Upper lobe of right lung (tissue), 1 donor: Measurements from ENCODE around the gene ARV1. TPM values are rescaled to one million over a fixed set of nuclear protein-coding genes. Genes with fewer than 3 reads are reported as not detected.
"Not testable (repeated sequence)": the region's sequence is repeated elsewhere in the genome, so short reads cannot be mapped to it uniquely, and the experiment has no call there.

Experiments
- ATAC-seq: fragments of 200-7000 bp; cut with Tn5 transposase; one replicate; pipeline ENCODE4 v1.9.1; 2020; ENCODE audit warnings: mild to moderate bottlenecking, moderate library complexity
- DNase-seq: peaks from one replicate; pipeline ENCODE4 v3.0.0-alpha.2; 2020
- H3K27ac ChIP-seq: fragments of 200-600 bp; one replicate; pipeline ENCODE4 v1.8.0; 2022
- H3K27me3 ChIP-seq: fragments of 200-600 bp; one replicate; pipeline ENCODE4 v1.8.0; 2022; ENCODE audit warnings: mild to moderate bottlenecking
- H3K36me3 ChIP-seq: fragments of 200-600 bp; one replicate; pipeline ENCODE4 v1.8.0; 2022
- H3K4me1 ChIP-seq: fragments of 200-600 bp; one replicate; pipeline ENCODE4 v1.8.0; 2022
- H3K4me3 ChIP-seq: fragments of 200-600 bp; one replicate; pipeline ENCODE4 v1.8.0; 2022; ENCODE audit warnings: mild to moderate bottlenecking
- H3K9me3 ChIP-seq: fragments of 200-600 bp; one replicate; pipeline ENCODE4 v1.8.0; 2022
- CTCF ChIP-seq: fragments of 200-600 bp; IDR thresholded peaks from one replicate; pipeline ENCODE4 v1.8.0; 2022; ENCODE audit warnings: antibody characterized with exemption
- intact Hi-C: fragments of 100-400 bp; cut with DNase I; formaldehyde crosslinking; loops from one replicate; pipeline ENCODE4 v1.11.0; 2022
- total RNA-seq: library from RNA; stranded (reverse); fragmentation: NEBNext Ultra II Directional; extraction: Animal tissue kit (Norgen Biotek cat#: 25700); gene quantifications from one replicate; pipeline ENCODE4 v1.2.1, GENCODE V29; 2021
- donor health status: DM: no; HTN: yes; CAD: no; lungs with severe emphysema.

Gene ARV1
- total RNA-seq, 1 donor from 2014 or later, result 19.9 TPM

DNA sequence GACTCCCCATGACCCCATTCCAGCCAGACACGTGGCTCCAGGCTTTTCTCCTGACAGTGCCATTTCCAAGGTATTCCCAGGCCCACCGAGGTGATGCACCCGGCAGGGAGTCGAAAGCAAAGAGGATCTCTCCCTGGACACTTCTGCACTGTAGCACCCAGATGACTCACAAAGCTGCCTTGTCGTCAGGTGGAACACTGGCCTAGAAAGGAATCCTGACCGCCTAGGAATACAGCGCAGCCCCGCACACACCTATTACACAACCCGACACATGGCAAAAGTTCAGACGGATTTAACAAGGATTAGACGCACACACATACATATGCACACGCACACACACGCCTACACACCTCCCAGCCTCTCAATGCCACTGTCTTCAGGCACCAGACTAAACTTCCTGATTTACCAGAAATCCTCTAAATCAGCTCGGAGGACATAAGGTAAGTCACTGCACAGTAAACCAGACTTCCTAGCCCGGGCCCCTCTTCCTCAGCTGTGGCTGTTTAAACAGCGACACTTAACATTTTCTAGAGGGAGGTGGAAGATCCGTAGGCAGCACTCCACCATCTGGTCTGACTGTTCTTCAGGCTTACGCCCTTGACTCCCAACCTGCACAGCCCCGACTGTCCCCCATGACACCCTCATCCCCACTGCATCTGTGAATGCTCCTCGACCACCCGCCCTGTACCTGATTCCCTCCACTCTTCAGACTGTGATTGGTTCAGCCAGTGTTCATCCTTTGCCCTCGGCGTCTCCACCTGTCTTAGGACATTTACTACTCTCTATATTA lies 48.4 kb downstream of the ARV1 start:
- H3K4me1 ChIP-seq, result peaks cover 9% of the 10 kb centered on the region
- no peak for DNase-seq
- TF ChIP-seq CTCF, result no peak

DNA sequence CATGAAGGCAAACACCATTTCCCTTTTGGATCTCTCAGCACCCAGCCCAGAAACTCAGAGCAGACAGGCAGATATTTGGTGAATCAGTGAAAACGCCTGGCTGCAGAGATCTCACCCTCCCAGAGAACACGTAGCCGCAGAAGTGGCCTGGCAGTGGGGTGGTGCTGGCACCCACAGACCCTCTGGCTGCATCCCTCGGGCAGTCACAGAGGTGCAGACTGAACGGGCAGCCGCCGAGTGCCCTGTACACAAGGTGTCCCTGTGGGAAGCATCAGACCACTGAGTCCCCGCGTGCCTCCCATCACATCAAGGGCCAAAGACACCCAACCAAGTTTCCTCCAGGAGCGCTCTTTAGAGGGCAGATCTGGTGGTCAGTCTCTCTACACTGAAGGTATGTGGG lies 49.1 kb downstream of the ARV1 start:
- Histone ChIP-seq H3K9me3 (no peaks in the 10 kb centered on the region), H3K27ac (no peak overlapping the region), H3K4me1 (peaks cover 9% of the 10 kb centered on the region), H3K4me3 (no peak overlapping the region), H3K27me3 (no peaks in the 10 kb centered on the region), H3K36me3 (no peaks in the 10 kb centered on the region)
- intact Hi-C loops, result no loop called here
- ATAC-seq, result no peak
- DNase-seq, result no peak
- no peak for TF ChIP-seq CTCF

More for the DNA sequence above, 48.4 kb downstream of the ARV1 start:
- intact Hi-C loops, result no loop called here
- ATAC-seq, result peak; percentile 68
- Histone ChIP-seq H3K27ac (no peak overlapping the region), H3K27me3 (no peaks in the 10 kb centered on the region), H3K9me3 (no peaks in the 10 kb centered on the region), H3K4me3 (no peak overlapping the region), H3K36me3 (no peaks in the 10 kb centered on the region)

DNA sequence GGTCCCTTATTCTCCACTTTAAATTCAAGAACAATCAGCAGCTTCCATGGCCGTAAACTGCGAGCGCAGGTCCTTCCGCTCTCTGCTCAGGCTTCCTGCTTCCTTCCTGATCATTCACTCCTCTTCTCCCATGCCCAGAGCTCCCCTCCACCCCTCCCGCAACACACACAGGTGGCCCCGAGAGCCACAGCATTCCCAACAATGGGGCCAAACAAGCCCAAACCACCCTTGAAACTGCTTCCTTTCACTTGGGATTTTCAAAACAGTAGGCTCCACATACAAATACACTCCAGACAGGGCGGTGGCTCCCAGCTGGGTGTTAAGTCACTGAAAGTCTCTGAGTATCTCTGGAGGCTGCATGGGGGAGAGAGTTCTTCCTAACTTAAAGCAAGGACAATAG lies 49.8 kb downstream of the ARV1 start:
- no peak overlapping the region for H3K4me3 ChIP-seq
- ATAC-seq, result no peak

DNA sequence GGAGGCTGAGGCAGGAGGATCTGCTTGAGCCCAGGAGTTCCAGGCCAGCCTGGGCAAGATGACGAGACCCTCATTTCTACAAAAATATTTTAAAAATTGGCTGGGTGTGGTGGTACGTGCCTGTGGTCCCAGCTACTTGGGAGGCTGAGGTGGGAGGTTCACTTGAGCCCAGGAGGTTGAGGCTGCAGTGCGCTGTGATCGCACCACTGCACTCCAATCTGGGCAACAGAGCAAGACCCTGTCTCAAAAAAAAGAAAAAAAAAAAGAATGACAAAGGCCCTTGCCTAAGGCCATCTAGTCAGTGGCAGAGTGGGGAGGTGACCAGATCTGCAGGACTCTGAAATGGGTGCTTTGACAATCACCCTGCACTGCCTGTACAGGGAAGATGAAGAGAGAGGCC lies 50.4 kb downstream of the ARV1 start:
- intact Hi-C loops, H3K36me3 ChIP-seq, H3K27me3 ChIP-seq, ATAC-seq, H3K4me3 ChIP-seq, H3K27ac ChIP-seq, H3K9me3 ChIP-seq, DNase-seq: not testable (repeated sequence)
- H3K4me1 ChIP-seq, result peaks cover 12% of the 10 kb centered on the region

More for the DNA sequence above, 49.8 kb downstream of the ARV1 start:
- DNase-seq, result no peak
- Histone ChIP-seq H3K27me3 (no peaks in the 10 kb centered on the region), H3K9me3 (no peaks in the 10 kb centered on the region), H3K4me1 (peaks cover 9% of the 10 kb centered on the region), H3K36me3 (no peaks in the 10 kb centered on the region), H3K27ac (no peak overlapping the region)
- no peak for TF ChIP-seq CTCF
- intact Hi-C loops, result no loop called here

- TF ChIP-seq CTCF, result no peak
- intact Hi-C loops, result no loop called here
- no peaks in the 10 kb centered on the region for H3K27me3 ChIP-seq
- H3K36me3 ChIP-seq, result no peaks in the 10 kb centered on the region
- DNase-seq, result no peak
- H3K9me3 ChIP-seq, result no peaks in the 10 kb centered on the region
- H3K4me1 ChIP-seq, result peaks cover 12% of the 10 kb centered on the region
- H3K4me3 ChIP-seq, result no peak overlapping the region
- no peak for ATAC-seq
- no peak overlapping the region for H3K27ac ChIP-seq
Observed at GRCh38 chr1:231029841-231030240, 50.9 kb downstream of the ARV1 start.

DNA sequence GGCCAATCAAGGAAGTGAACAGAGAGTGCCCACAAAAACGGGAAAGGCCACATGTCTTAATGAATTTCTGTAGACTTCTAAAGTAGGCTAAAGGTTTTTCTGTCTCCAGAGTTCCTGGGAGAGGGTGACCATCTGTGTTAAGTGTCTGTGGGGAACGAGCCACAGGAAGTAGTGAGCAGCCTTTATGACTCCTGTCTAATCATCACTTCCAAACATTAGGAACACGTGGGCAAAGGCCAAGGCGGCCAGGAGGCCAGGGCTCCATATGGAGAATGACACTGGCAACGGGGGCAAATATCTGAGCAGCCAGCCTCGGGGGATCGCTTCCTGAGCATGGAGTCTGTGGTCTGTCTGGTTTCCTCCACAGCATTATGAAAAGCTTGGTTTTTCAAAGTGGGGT lies 54.1 kb downstream of the ARV1 start:
- intact Hi-C loops, result no loop called here
- Histone ChIP-seq H3K27me3 (no peaks in the 10 kb centered on the region), H3K4me1 (peaks cover 18% of the 10 kb centered on the region), H3K4me3 (no peak overlapping the region), H3K9me3 (no peaks in the 10 kb centered on the region), H3K27ac (no peak overlapping the region), H3K36me3 (no peaks in the 10 kb centered on the region)
- ATAC-seq (peak; percentile 73), DNase-seq (no peak)
- no peak for TF ChIP-seq CTCF
